Parathyroid adenoma (tissue), 2 donors: ENCODE measurements around the gene TNFAIP8L3.

ENCODE experiments used
- H2AFZ ChIP-seq: fragments of 300-600 bp; sonication (generic); one replicate; pipeline ENCODE4 v1.7.0; 2017; ENCODE audit warnings: antibody characterized with exemption, mild to moderate bottlenecking
- H3K27ac ChIP-seq: fragments of 300-600 bp; sonication (generic); one replicate; pipeline ENCODE4 v1.7.0; 2017
- H3K27me3 ChIP-seq: fragments of 300-600 bp; sonication (generic); one replicate; pipeline ENCODE4 v1.7.0; 2017; ENCODE audit warnings: low read length; ENCODE audit not compliant: control insufficient read depth, insufficient read depth
- H3K36me3 ChIP-seq: fragments of 300-600 bp; sonication (generic); one replicate; pipeline ENCODE4 v1.7.0; 2017; ENCODE audit warnings: low read length; ENCODE audit not compliant: control insufficient read depth, insufficient read depth
- H3K4me1 ChIP-seq: fragments of 300-600 bp; sonication (generic); one replicate; pipeline ENCODE4 v1.7.0; 2017; ENCODE audit warnings: control low read depth
- H3K4me2 ChIP-seq: fragments of 300-600 bp; sonication (generic); one replicate; pipeline ENCODE4 v1.7.0; 2017; ENCODE audit warnings: low read length
- H3K4me3 ChIP-seq: fragments of 300-600 bp; sonication (generic); one replicate; pipeline ENCODE4 v1.7.0; 2017; ENCODE audit warnings: low read depth, low read length
- H3K79me2 ChIP-seq: fragments of 300-600 bp; sonication (generic); one replicate; pipeline ENCODE4 v1.7.0; 2017; ENCODE audit warnings: control low read depth
- H3K9ac ChIP-seq: fragments of 300-600 bp; sonication (generic); one replicate; pipeline ENCODE4 v1.7.0; 2017; ENCODE audit warnings: mild to moderate bottlenecking
- H3K9me3 ChIP-seq: fragments of 300-600 bp; sonication (generic); one replicate; pipeline ENCODE4 v1.7.0; 2017; ENCODE audit warnings: low read length; ENCODE audit not compliant: control insufficient read depth
- CTCF ChIP-seq: fragments of 300-600 bp; sonication (generic); IDR thresholded peaks from one replicate; pipeline ENCODE4 v1.7.0; 2017; ENCODE audit warnings: antibody characterized with exemption, mild to moderate bottlenecking
- donor health status: primary hyperparathyroidism.

The TNFAIP8L3 gene

GRCh38 chr15:51011212-51011611 is 83.5 kb downstream of the TNFAIP8L3 start:
- Histone ChIP-seq H3K9me3 (no peaks in the 10 kb centered on the region), H3K4me2 (no peak overlapping the region), H3K27me3 (no peaks in the 10 kb centered on the region), H3K4me1 (no peaks in the 10 kb centered on the region), H2AFZ (no peak overlapping the region), H3K27ac (no peak overlapping the region), H3K4me3 (no peak overlapping the region), H3K36me3 (no peaks in the 10 kb centered on the region), H3K79me2 (no peaks in the 10 kb centered on the region), H3K9ac (no peak overlapping the region)
- TF ChIP-seq CTCF: no peak

- H3K9me3 ChIP-seq: no peaks in the 10 kb centered on the region
- no peaks in the 10 kb centered on the region for H3K36me3 ChIP-seq
- H3K27ac ChIP-seq: no peak overlapping the region
- H3K27me3 ChIP-seq: no peaks in the 10 kb centered on the region
- TF ChIP-seq CTCF: no peak
- H3K4me1 ChIP-seq: no peaks in the 10 kb centered on the region
- H3K4me2 ChIP-seq: no peak overlapping the region
- H3K79me2 ChIP-seq: no peaks in the 10 kb centered on the region
- no peak overlapping the region for H2AFZ ChIP-seq
- H3K4me3 ChIP-seq: no peak overlapping the region
- H3K9ac ChIP-seq: no peak overlapping the region
Observed at GRCh38 chr15:51007131-51007666, 87.5 kb downstream of the TNFAIP8L3 start.
